ENCODE measurements around the gene DLG2.

Gene DLG2

DNA sequence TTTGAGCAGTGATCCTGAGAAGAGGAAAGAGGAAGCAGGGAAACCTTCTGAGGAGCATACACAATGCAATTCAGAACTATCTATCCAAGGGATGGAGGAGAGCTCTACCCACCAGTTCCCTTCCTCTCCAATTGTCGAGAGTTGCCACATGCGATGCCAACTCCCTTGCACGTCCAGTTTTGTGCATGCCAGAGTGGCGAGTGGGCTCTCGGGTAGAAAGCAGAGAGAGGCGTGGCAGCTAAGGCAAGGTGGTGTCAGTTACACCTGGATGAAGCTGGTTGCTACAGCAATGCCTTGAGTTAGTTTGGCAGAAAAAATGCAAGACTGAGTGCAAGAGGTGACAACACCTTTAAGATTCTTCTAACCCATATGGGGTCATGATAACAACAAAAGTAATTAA lies 1920.6 kb downstream of the DLG2 start:
- no peak for DNase-seq (ENCODE audit: extremely low read depth, low read depth)
- TF ChIP-seq, protein P1, sequence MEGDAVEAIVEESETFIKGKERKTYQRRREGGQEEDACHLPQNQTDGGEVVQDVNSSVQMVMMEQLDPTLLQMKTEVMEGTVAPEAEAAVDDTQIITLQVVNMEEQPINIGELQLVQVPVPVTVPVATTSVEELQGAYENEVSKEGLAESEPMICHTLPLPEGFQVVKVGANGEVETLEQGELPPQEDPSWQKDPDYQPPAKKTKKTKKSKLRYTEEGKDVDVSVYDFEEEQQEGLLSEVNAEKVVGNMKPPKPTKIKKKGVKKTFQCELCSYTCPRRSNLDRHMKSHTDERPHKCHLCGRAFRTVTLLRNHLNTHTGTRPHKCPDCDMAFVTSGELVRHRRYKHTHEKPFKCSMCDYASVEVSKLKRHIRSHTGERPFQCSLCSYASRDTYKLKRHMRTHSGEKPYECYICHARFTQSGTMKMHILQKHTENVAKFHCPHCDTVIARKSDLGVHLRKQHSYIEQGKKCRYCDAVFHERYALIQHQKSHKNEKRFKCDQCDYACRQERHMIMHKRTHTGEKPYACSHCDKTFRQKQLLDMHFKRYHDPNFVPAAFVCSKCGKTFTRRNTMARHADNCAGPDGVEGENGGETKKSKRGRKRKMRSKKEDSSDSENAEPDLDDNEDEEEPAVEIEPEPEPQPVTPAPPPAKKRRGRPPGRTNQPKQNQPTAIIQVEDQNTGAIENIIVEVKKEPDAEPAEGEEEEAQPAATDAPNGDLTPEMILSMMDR (IDR thresholded peaks at IDR 0.05; ENCODE audit: low read depth, low read length) = no peak

DNA sequence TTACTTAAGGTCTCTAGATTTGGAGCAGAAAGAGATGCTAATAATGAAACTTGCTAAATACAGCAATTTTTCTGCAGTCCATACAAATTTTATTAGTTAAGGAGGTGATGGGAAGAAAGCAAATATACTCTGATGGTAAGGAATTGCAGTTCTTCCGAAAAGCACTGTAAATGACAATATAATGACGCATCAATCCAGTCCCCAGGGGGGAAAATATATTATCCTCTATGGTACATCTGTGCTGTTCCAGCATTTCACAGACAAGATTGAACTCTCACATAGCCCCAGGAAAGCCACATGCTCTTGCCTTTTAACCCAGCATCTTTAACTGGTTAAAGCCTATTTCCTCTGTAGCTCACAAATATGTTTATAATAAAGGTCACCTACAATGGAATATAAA lies 1924.3 kb downstream of the DLG2 start:
- DNase-seq (ENCODE audit: extremely low read depth, low read depth) = no peak
- TF ChIP-seq, protein P1 (IDR thresholded peaks at IDR 0.05; ENCODE audit: low read depth, low read length) = no peak

DNA sequence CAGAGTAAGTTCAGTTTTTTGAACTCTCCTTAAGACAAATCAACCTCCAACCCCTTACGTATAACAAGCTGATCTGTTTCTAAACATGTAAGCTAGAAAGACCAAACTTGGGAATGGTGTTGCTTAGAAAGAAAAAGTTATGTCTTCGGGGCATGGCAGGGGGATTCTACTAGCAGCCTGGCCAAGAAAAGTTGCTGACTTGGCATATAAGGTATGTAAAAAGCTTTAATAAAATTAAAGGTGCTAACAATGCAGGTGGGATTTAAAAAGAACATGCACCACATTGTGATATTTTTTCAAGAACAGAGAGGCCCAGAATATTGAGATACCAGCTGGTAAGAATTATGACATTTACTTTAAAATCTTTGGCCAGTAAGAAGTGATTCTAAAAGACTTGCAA lies 1929.6 kb downstream of the DLG2 start:
- no peak for DNase-seq (ENCODE audit: extremely low read depth, low read depth)
- TF ChIP-seq, protein P1 (IDR thresholded peaks at IDR 0.05; ENCODE audit: low read depth, low read length) = no peak

DNA sequence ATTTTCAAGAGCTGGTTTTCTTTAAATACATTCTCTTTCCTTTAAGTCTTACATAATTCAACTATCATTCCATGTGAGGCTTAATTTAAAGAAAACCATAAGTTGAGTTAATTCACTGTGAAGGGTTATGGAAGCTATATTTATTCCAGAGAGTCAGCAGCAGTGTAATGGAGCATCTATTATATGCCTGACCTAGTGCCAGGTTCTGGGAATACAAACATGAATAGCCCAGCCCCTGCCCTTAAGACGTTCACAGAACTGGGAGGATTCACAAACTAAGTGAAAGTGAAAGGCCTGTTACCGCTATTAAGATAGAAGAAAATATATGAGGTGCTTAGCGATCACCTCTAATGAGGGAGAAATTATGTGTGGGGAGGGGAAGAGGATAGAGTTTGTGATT lies 1932.1 kb downstream of the DLG2 start:
- TF ChIP-seq, protein P1 (IDR thresholded peaks at IDR 0.05; ENCODE audit: low read depth, low read length) = no peak
- no peak for DNase-seq (ENCODE audit: extremely low read depth, low read depth)

DNA sequence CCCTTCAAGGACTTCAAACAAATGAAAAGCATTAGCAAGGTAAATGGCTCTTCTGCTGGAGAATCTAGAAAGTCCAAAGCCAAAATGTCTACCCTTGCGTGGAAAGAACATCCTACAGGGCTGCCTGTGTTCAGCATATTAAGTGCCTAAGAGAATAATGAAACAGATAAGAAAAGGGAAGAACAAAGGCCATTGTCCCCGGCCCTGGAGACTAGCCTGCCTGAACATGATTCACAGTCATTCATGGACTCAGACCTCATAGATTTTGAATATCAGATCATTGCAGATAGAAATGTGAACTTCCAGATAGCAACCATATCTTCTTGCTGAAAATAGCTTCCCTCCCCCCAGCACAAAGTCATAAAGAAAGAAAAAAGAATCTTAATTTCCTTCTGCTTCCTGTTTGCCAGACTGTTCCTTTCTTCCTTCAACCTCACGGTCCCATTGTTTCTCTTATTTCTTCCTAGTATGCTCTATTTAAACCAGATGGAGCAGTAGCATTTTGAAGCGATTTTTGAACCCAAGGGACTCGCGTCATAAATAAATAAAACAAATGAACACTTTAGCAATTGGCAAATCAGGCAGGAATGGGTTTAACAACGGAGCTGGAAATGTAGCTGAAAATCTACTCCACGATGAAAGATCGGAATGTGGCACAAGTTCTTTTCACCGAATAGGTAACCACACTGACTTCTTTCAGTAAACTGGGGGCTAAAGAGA lies 1932.8 kb downstream of the DLG2 start:
- DNase-seq (ENCODE audit: extremely low read depth, low read depth) = no peak
- TF ChIP-seq, protein P1 (IDR thresholded peaks at IDR 0.05; ENCODE audit: low read depth, low read length) = no peak

DNA sequence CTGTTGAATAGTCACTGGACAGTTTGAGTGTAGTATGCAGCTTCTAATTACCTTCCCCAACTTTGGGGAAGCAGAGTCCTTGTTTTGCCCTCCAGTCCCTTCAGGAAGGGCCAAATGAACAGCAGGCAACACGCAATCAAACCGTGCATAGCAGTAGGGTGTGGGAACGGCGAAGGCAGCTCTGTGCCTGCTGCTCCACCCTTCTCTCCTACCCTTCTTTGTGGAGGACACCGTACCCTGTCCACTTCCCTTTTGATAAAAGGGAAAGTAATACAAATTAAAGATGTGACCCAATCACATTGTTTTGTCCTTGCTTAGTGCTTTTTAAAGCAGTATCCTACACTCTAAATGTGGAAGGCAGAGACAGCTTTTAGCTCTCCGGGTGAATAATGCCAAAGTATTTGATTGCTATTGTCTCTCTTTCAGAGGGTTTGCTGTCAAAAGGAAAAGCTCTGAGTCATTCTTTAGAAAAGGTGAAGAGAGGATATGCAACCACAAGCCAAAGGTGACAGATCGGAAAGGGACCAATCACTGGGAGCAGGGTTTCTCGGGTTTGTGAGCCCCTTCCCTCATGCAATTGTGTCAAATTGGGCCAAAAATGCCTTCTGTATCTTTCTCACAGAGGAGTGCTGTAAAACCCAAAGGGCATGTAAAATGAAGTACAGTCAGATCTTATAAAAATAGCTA lies 1933.7 kb downstream of the DLG2 start:
- DNase-seq (ENCODE audit: extremely low read depth, low read depth) = no peak
- TF ChIP-seq, protein P1 (IDR thresholded peaks at IDR 0.05; ENCODE audit: low read depth, low read length) = no peak

DNA sequence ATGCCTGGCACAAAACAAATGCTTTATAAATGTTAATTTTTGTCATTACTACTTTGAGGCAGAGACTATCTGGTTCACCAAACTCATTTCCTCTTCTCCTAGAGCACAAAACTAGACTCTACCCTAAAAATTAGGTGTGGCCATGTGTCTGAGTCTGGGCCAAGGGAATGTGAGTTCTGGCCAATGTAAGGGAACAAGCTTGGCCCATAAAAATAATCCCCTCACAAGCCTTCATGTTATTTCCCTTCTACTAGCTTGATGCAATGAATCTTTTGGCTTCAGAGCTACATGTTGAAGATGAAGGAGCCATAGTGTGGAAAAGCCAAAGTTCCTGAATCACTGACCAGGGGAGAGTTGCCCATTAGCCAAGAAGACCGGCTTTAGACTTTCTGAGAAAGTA lies 1934.5 kb downstream of the DLG2 start:
- TF ChIP-seq, protein P1 (IDR thresholded peaks at IDR 0.05; ENCODE audit: low read depth, low read length) = no peak
- DNase-seq (ENCODE audit: extremely low read depth, low read depth) = no peak
